Measurements from ENCODE around the gene MPPED1.

DNA sequence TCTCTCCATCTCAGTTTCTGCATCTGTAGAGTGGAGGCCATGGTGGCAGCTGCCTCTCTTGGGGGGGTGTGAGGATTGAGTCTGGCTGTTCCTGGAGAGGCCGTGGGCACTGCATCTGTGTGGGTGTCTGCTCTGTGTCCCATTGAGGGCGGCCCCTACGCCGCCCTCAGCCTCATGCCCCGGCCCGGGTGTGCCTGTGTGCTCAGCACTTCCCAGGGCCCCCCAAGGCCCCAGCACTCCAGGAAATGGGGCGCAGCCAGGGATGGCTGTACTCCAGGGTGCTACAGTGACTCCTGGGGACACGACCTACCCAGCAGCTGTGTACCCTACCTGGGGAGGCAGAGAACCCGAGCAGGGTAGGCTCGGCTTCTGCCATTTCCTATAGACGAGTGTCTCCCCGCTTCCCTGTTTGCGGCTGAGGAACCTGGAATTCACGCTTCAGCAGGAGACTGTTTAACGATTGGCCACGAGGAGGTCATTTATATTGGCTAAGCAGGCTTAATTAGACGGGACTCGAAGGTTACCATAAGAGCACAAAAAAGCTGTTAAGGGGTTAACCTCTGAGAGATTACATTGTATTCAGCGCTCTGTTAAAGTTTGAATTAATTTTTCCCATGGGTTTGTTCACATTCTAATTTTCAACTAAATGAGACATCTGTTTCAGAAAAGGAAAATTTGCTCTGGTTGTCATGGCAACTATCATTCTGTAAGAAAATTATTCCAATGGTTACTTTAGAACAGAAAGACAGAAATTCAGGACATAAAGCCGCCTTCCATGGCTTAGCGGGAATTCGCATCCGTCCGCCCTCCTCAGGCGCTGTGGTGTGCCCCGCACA, 76.4 kb downstream of the MPPED1 start:
- TF ChIP-seq CTCF (IDR thresholded peaks at IDR 0.05; ENCODE audit: poor library complexity) (no peak), EZH2 (IDR thresholded peaks at IDR 0.05; ENCODE audit: borderline replicate concordance) (no peak), EZH2phosphoT487 (IDR thresholded peaks at IDR 0.05; ENCODE audit: low read depth, severe bottlenecking, unreplicated experiment) (no peak)

Data from hepatocyte (in vitro differentiated cells).